A549 (cell line): ENCODE data around the gene DLG4. TPM values are rescaled to one million over a fixed set of nuclear protein-coding genes. Genes with fewer than 3 reads are reported as not detected.
A peak's percentile ranks its signal among the peaks of the same experiment; 100 is the strongest.

Experiments used
- ATAC-seq, 2 experiments: fragments of 200-7000 bp in 1 of 2; fragments of >200 bp in 1 of 2; cut with Nextera tagmentation in 1 of 2; cut with Tn5 transposase in 1 of 2; 3 replicates each; pipeline versions ENCODE4 v1.8.0 to v1.9.1; 2018 to 2020; ENCODE audit warnings: mild to moderate bottlenecking in 1 of 2, moderate library complexity in 1 of 2
- CTCF ChIA-PET: fragments of 300-600 bp; sonication (Branson Sonifier 250); formaldehyde crosslinking; extraction: SDS; loops from one replicate; lab custom pipeline; 2021; ENCODE audit warnings: antibody characterized with exemption, inconsistent platforms; lab: Yijun Ruan, JAX
- POLR2A ChIA-PET: fragments of 350-600 bp; formaldehyde crosslinking; extraction: SDS; loops from one replicate; lab custom pipeline; 2021; ENCODE audit warnings: antibody characterized with exemption, inconsistent platforms; lab: Yijun Ruan, JAX
- DNase-seq, 2 experiments: peaks; one replicate each; pipeline versions ENCODE4 v3.0.0 to v3.0.0-alpha.2; 2011 to 2016; ENCODE audit warnings: low read depth in 1 of 2, low spot score in 1 of 2
- FAIRE-seq: peaks from 2 replicates; lab custom pipeline; 2011; peaks lifted over from hg19 to GRCh38; lab: Jason Lieb, UNC
- H3K27ac ChIP-seq, 2 experiments: fragments of >200 bp; sonication (Bioruptor Twin); formaldehyde crosslinking; 3 replicates each; pipeline ENCODE4 v1.5.1; 2016 to 2017
- H3K4me1 ChIP-seq: fragments of >200 bp; sonication (Bioruptor Twin); formaldehyde crosslinking; 3 replicates; pipeline ENCODE4 v1.6.1; 2016
- H3K4me2 ChIP-seq: fragments of >200 bp; sonication (Bioruptor Twin); formaldehyde crosslinking; 3 replicates; pipeline ENCODE4 v1.6.1; 2016
- H3K4me3 ChIP-seq: fragments of >200 bp; sonication (Bioruptor Twin); formaldehyde crosslinking; 3 replicates; pipeline ENCODE4 v1.5.1; 2016
- H3K9me3 ChIP-seq: fragments of >200 bp; sonication (Bioruptor Twin); formaldehyde crosslinking; 3 replicates; pipeline ENCODE4 v1.6.1; 2016
- ATOH8 ChIP-seq: fragments of 250-450 bp; sonication (Bioruptor Pico); IDR thresholded peaks from 2 replicates; pipeline ENCODE4 v1.5.0; 2020; ENCODE audit warnings: low read depth, mild to moderate bottlenecking, moderate library complexity
- BCL3 ChIP-seq: fragments of >200 bp; sonication (Bioruptor Twin); formaldehyde crosslinking; IDR thresholded peaks from 3 replicates; pipeline ENCODE4 v1.6.1; 2016
- CBX2 ChIP-seq: fragments of 200-600 bp; sonication (generic); IDR thresholded peaks from 2 replicates; pipeline ENCODE4 v1.6.1; 2016; ENCODE audit warnings: low read depth, mild to moderate bottlenecking, borderline replicate concordance
- CBX8 ChIP-seq: fragments of 200-600 bp; sonication (generic); IDR thresholded peaks from 2 replicates; pipeline ENCODE4 v1.6.1; 2016
- E2F6 ChIP-seq: IDR thresholded peaks from 2 replicates; pipeline ENCODE4 v1.6.1; 2012; ENCODE audit warnings: low read depth, borderline replicate concordance
- EHF ChIP-seq: fragments of 250-450 bp; sonication (Bioruptor Pico); IDR thresholded peaks from 2 replicates; pipeline ENCODE4 v1.5.0; 2020; ENCODE audit warnings: mild to moderate bottlenecking
- ELK1 ChIP-seq: fragments of 150-350 bp; IDR thresholded peaks from 2 replicates; pipeline ENCODE4 v1.6.1; 2014; ENCODE audit warnings: low read depth, mild to moderate bottlenecking, low read length
- EP300 ChIP-seq, 2 experiments: fragments of >200 bp; sonication (Bioruptor Twin); formaldehyde crosslinking; IDR thresholded peaks; 2 replicates in 1 of 2; 3 replicates in 1 of 2; pipeline ENCODE4 v1.6.1; 2016 to 2017
- ESRRA ChIP-seq: fragments of 150-350 bp; IDR thresholded peaks from 2 replicates; pipeline ENCODE4 v1.6.1; 2014; ENCODE audit warnings: mild to moderate bottlenecking, low read length, borderline replicate concordance
- FOSB ChIP-seq: fragments of 250-450 bp; sonication (Bioruptor Pico); IDR thresholded peaks from 2 replicates; pipeline ENCODE4 v1.5.0; 2020; ENCODE audit warnings: mild to moderate bottlenecking, moderate library complexity
- FOSL2 ChIP-seq, 2 experiments: fragments of 450-650 bp in 1 of 2; fragments of >200 bp in 1 of 2; sonication (Bioruptor Twin) in 1 of 2; formaldehyde crosslinking; IDR thresholded peaks; 2 replicates each; pipeline versions ENCODE4 v1.5.0 to v1.6.1; 2016 to 2020; ENCODE audit warnings: mild to moderate bottlenecking in 1 of 2, moderate library complexity in 1 of 2
- FOXS1 ChIP-seq: fragments of 250-450 bp; sonication (Bioruptor Pico); IDR thresholded peaks from 2 replicates; pipeline ENCODE4 v1.5.0; 2020; ENCODE audit warnings: mild to moderate bottlenecking, moderate library complexity
- HES2 ChIP-seq: fragments of >200 bp; sonication (Bioruptor Twin); formaldehyde crosslinking; IDR thresholded peaks from 2 replicates; pipeline ENCODE4 v1.6.1; 2016
- HOXA7 ChIP-seq: fragments of 250-450 bp; sonication (Bioruptor Pico); IDR thresholded peaks from 2 replicates; pipeline ENCODE4 v1.5.0; 2020; ENCODE audit warnings: mild to moderate bottlenecking, moderate library complexity
- KDM1A ChIP-seq: fragments of 200-600 bp; sonication (generic); IDR thresholded peaks from 2 replicates; pipeline ENCODE4 v1.6.1; 2016; ENCODE audit warnings: low read depth, mild to moderate bottlenecking
- KDM5A ChIP-seq: fragments of 200-600 bp; sonication (generic); IDR thresholded peaks from 2 replicates; pipeline ENCODE4 v1.6.1; 2016; ENCODE audit warnings: antibody characterized with exemption, mild to moderate bottlenecking
- MAX ChIP-seq: IDR thresholded peaks from 2 replicates; pipeline ENCODE4 v1.6.1; 2012
- MAZ ChIP-seq: fragments of 150-350 bp; IDR thresholded peaks from 2 replicates; pipeline ENCODE4 v1.6.1; 2014; ENCODE audit warnings: antibody characterized with exemption, low read depth, low read length, borderline replicate concordance
- PHF8 ChIP-seq: fragments of 200-600 bp; sonication (generic); IDR thresholded peaks from 2 replicates; pipeline ENCODE4 v1.6.1; 2016; ENCODE audit warnings: low read depth, mild to moderate bottlenecking, antibody characterized with exemption, moderate library complexity, borderline replicate concordance
- TP53 ChIP-seq: fragments of 250-450 bp; sonication (Bioruptor Pico); IDR thresholded peaks from 2 replicates; pipeline ENCODE4 v1.5.0; 2021; ENCODE audit warnings: mild to moderate bottlenecking, moderate library complexity
- USF2 ChIP-seq: fragments of 450-650 bp; IDR thresholded peaks from 2 replicates; pipeline ENCODE4 v1.6.1; 2014; ENCODE audit warnings: antibody characterized with exemption
- ZC3H11A ChIP-seq: fragments of 450-650 bp; IDR thresholded peaks from 2 replicates; pipeline ENCODE4 v1.6.1; 2014; ENCODE audit warnings: antibody characterized with exemption, mild to moderate bottlenecking
- WGBS: methylation state at CpG from one replicate; pipeline ENCODE4 v1.1.6; 2017; ENCODE audit errors: missing lambda C conversion rate; 5-methylcytosine and 5-hydroxymethylcytosine counted together
- polyA plus RNA-seq, 4 experiments: library from polyadenylated mRNA; depleted of rRNA in 3 of 4; stranded (reverse); fragments of >200 nt; fragmentation: RNase III in 1 of 4; extraction: RNeasy Plus Mini Kit Qiagen cat#74134 plus additional on column Dnase treatment in 1 of 4; gene quantifications; 2 replicates in 3 of 4; 3 replicates in 1 of 4; pipeline ENCODE4 v1.2.3, GENCODE V29; 2011 to 2017

Gene DLG4
- polyA plus RNA-seq, 2 of the 4 experiments (the other 2 are of a cell fraction), result 8.3 to 21.3 TPM

GRCh38 chr17:7234083-7234951 is 14.7 kb upstream of the DLG4 start, which contains the start of gene DVL2 (continued):
- TF ChIP-seq EHF (peak; percentile 88; the same call in 1 of the 2 replicates), FOSL2 (IDR thresholded peaks at IDR 0.05) (no peak), FOSL2 (CRISPR knock-in tag; IDR thresholded peaks at IDR 0.05) (peak; percentile 82), ATOH8 (CRISPR knock-in tag) (peak; percentile 84; the same call in 1 of the 2 replicates)

- TF ChIP-seq ATOH8 (CRISPR knock-in tag), result no peak
- no peak for TF ChIP-seq FOXS1
- TF ChIP-seq KDM5A, result no peak
- TF ChIP-seq CBX2, result no peak
- TF ChIP-seq FOSL2 (IDR thresholded peaks at IDR 0.05), result no peak
- TF ChIP-seq FOSL2 (CRISPR knock-in tag; IDR thresholded peaks at IDR 0.05), result no peak
- TF ChIP-seq HOXA7 (CRISPR knock-in tag), result no peak
- TF ChIP-seq, all 56 proteins: peak for 0
- ATAC-seq (peak; percentile 4 to 32; a peak in 4 of 6 replicates), FAIRE-seq (no peak), DNase-seq (no peak)
- POLR2A ChIA-PET, result interaction anchor here (0.5 to 6.9 kb wide), 9 partner anchors 8 to 198 kb away, joined by 3 to 63 read pairs (median 3); partner anchors contain the start of genes ACADVL, DLG4, GABARAP and SLC16A13
- Histone ChIP-seq H3K4me2 (peak overlapping the region; percentile 92), H3K27ac (peak overlapping the region; percentile 94 to 95), H3K4me1 (peaks cover 46% of the 10 kb centered on the region), H3K4me3 (peak overlapping the region; percentile 77), H3K9me3 (no peaks in the 10 kb centered on the region)
- CTCF ChIA-PET, result interaction anchor here (1.0 to 17.3 kb wide), 5 partner anchors 12 to 188 kb away, joined by 3 to 169 read pairs (median 7); partner anchors contain the start of genes ACADVL and DLG4
- 7% methylated on average over 9 of the region's 9 CpGs for WGBS
These were observed 14.1 kb upstream of the DLG4 start for GRCh38 chr17:7233701-7234082.

- POLR2A ChIA-PET, result interaction anchor here (0.7 kb wide), 1 partner anchor 17 kb away, joined by 3 read pairs; no protein-coding TSS in a partner anchor
- ATAC-seq, result no peak
These were observed 12.5 kb upstream of the DLG4 start for GRCh38 chr17:7232114-7232513.

More at GRCh38 chr17:7232114-7232513, 12.5 kb upstream of the DLG4 start:
- Histone ChIP-seq H3K4me2 (peak overlapping the region; percentile 92), H3K9me3 (no peaks in the 10 kb centered on the region), H3K4me3 (no peak overlapping the region), H3K27ac (no peak overlapping the region), H3K4me1 (peaks cover 49% of the 10 kb centered on the region)
- 93% methylated on average over 5 of the region's 5 CpGs for WGBS
- CTCF ChIA-PET, result interaction anchor here (0.5 to 17.3 kb wide), 5 partner anchors 10 to 186 kb away, joined by 3 to 169 read pairs (median 7); partner anchors contain the start of genes ACADVL and DLG4
- FAIRE-seq, result peak; percentile 28
- no peak for TF ChIP-seq ESRRA
- TF ChIP-seq CBX8, result no peak
- TF ChIP-seq FOSL2 (IDR thresholded peaks at IDR 0.05), result no peak
- no peak for TF ChIP-seq FOSL2 (CRISPR knock-in tag; IDR thresholded peaks at IDR 0.05)
- TF ChIP-seq USF2, result no peak
- no peak for TF ChIP-seq MAX
- no peak for TF ChIP-seq ZC3H11A
- no peak for TF ChIP-seq EP300 (IDR thresholded peaks at IDR 0.05)
- TF ChIP-seq FOSB (CRISPR knock-in tag), result no peak
- TF ChIP-seq ELK1, result no peak
- no peak for TF ChIP-seq PHF8
- no peak for TF ChIP-seq HES2
- no peak for TF ChIP-seq BCL3
- no peak for TF ChIP-seq E2F6
- no peak for TF ChIP-seq KDM1A
- TF ChIP-seq MAZ, result no peak
- no peak for TF ChIP-seq TP53 (CRISPR knock-in tag)
- DNase-seq, result no peak
